Measurements from ENCODE around the gene SKIC2.
"Not testable (repeated sequence)": the region's sequence is repeated elsewhere in the genome, so short reads cannot be mapped to it uniquely, and the experiment has no call there.

The SKIC2 gene

DNA sequence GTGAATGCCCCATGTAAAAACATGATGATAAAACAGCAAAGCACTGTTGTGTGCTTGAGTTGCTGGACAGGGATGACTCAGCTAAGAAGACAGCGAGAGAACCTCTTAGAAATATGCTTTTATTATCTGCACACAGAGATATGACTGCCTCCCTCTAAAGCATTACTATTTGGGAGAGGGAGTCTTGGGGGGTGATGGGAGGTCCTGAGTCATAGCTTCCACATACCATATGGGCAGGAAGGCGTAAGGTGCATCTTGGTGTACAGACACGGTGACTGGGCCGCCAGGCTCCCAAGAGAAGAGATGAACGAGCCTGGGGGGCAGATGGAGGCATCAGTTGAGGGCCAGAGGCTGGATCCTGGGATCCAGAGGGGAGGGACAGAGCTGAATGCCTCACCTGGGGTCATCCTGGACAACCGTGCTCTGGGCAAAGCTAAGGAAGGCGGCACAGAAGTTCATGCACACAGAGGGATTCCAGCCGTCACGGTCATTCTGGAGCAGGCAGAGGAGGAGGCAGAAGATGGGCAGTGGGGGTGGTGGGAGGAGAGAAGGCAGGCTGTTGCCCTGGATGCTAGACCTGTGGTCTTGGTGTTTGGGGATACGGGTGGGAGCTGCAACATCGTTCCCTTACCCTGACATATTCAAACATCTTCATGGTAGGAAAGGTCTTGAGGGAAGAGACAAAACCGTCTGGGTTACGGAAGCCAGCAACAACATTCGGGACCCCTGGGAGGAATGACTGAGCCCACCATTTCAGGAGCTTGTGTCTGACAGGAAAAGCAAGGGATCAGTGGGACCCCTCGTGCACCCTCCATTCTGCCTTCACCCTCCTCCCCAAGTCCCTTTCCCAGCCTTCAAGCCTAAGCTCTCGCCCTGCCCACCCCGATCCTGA lies 11.0 kb downstream of the SKIC2 start:
- no peak for DNase-seq
- Mint-ChIP-seq H3K9me3 (no peaks in the 10 kb centered on the region), H3K27me3 (no peaks in the 10 kb centered on the region), H3K36me3 (ENCODE audit: low read depth) (peaks cover 90% of the 10 kb centered on the region), H3K4me3 (peak overlapping the region; percentile 96), H3K4me1 (ENCODE audit: low read depth) (peaks cover 50% of the 10 kb centered on the region), H3K27ac (peak overlapping the region; percentile 100)

DNA sequence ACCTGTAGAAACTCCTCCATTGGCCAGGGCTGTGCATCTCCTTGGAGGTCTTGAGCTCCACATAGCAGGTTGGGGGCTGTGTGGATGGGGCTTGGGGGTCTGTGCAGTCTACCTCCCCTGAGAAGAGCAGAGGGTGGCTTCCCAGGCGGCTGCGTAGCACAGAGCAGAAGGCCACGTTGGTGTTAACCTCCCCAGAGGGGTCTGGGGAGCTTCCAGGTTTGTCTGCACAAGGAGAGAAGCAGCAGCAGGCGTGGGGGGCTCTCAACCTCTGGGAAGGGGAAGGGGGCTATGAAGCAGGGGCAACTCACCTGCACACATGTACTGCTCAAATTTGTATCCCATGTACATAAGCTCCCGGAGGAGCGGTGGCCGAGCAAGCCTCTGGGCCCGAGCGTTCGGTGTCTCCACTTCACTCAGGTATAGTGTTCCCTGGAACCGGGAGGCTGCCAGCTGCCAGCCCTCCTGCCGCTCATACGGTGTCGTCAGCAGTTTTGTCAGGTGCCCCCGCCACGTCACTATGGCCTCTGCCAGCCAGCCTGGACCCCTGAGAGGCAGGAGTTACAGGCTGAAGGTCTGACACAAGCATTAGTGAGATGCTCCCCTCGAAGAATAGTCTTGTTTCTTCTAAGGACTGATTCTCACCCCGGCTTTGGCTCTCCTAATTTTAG lies 11.8 kb downstream of the SKIC2 start:
- no peaks in the 10 kb centered on the region for H3K9me3 Mint-ChIP-seq
- peak overlapping the region; percentile 100 for H3K27ac Mint-ChIP-seq
- no peak for DNase-seq
- H3K27me3 Mint-ChIP-seq: no peaks in the 10 kb centered on the region
- peaks cover 50% of the 10 kb centered on the region for H3K4me1 Mint-ChIP-seq (ENCODE audit: low read depth)
- H3K4me3 Mint-ChIP-seq: peak overlapping the region; percentile 96
- peaks cover 87% of the 10 kb centered on the region for H3K36me3 Mint-ChIP-seq (ENCODE audit: low read depth)

DNA sequence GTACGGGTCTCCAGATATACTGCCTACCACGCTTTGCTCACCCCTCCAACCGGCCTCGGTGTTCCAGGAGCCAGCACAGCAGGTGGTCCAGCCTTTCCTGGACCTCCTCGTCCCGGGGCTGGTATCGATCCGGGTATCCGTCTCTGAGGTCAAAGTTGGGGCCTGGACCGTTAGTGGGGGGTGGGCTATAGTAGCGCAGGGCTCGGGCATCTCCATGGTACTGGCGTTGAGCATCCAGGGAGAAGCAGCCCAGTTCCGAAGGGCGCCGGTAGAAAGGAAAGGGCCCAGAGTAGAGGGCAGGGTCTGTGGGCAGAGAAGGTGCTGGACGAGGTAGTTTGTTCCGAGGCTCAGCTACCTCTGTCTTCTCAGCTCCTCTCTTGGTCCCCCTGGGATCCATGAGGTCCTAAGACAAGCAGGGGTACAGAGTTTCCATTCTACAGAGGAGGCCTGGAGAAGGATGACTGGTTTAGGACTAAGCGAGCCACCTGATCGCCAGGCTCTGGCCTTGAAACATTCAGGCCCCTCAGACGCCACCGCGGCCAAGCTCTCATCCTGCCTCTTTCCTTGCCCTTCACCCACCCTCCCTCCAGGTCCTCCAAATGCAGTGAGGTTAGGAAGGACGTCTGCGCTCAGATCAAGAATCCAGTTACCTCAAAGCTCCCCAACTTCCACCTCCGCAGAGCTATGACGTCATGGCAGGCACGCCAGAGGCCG lies 12.5 kb downstream of the SKIC2 start:
- Mint-ChIP-seq H3K36me3 (ENCODE audit: low read depth) (peaks cover 80% of the 10 kb centered on the region), H3K27me3 (no peaks in the 10 kb centered on the region), H3K27ac (peak overlapping the region; percentile 100), H3K4me3 (peak overlapping the region; percentile 96), H3K4me1 (ENCODE audit: low read depth) (peaks cover 50% of the 10 kb centered on the region), H3K9me3 (no peaks in the 10 kb centered on the region)
- no peak for DNase-seq

DNA sequence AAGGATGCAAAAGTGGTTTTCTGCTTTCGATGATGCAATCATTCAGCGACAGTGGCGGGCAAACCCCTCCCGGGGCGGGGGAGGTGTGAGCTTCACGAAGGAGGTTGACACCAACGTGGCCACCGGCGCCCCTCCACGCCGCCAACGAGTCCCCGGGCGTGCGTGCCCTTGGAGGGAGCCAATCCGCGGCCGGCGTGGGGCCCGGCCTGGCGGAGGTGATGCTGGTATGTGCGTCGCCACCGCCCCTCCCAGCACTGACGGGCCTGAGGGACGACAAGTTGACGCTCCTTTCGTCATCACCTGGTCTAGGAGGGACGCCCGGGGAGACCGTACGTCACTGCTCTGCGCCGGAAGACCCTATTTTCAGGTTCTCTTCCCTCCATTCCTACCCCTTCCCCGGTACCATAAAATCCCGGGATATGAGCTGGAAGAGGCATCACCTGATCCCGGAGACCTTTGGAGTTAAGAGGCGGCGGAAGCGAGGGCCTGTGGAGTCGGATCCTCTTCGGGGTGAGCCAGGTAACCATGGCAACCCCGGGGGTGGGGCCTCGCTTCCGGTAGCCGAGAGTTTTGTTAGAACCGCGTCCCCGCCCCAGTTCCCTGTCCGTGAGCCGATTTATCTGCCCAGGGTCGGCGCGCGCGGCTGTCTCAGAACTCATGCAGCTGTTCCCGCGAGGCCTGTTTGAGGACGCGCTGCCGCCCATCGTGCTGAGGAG lies 13.2 kb downstream of the SKIC2 start, which contains the start of gene DXO:
Gene DXO (minus strand): TSS at position 146 of the 716 bp plus-strand sequence. CDS start 463 bp downstream, outside the sequence.
- peak; percentile 98 for DNase-seq
- peak within 1 kb of the TSS; percentile 100 for H3K27ac Mint-ChIP-seq
- H3K27me3 Mint-ChIP-seq: no peaks in the 10 kb centered on the region
- no peaks in the 10 kb centered on the region for H3K9me3 Mint-ChIP-seq
- peaks cover 50% of the 10 kb centered on the region for H3K4me1 Mint-ChIP-seq (ENCODE audit: low read depth)
- H3K36me3 Mint-ChIP-seq (ENCODE audit: low read depth): peaks cover 79% of the 10 kb centered on the region
- peak within 1 kb of the TSS; percentile 96 for H3K4me3 Mint-ChIP-seq

DNA sequence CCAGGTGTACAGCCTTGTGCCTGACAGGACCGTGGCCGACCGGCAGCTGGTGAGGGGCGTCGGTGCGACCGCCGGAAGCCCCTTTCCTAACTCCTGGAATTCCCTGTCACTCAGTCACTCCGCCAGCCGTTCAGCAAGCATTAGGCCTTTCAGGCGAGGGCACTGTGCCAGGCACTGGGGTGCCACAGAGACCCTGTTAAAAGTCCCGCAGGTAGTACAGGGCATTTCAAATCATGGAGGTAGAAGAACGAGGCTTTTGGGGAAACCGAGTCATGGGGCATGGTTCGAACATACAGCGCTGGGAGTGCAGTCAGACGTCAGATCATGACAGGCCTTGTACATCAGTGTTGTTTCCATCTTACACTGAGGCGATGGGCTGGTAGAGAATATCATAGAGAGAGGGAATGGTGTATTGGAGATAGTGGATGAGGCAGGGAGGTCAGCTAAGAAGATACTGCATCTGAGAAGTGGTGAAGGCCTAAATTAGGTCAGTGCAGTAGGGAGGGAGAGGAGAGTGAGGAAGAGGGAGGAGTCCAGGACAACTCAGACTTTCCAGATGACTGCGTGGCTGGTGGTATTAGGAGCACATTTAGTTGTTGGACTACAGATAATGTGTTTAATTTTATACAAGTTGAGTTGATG lies 13.9 kb downstream of the SKIC2 start:
- peaks cover 72% of the 10 kb centered on the region for H3K36me3 Mint-ChIP-seq (ENCODE audit: low read depth)
- no peaks in the 10 kb centered on the region for H3K9me3 Mint-ChIP-seq
- no peaks in the 10 kb centered on the region for H3K27me3 Mint-ChIP-seq
- peaks cover 50% of the 10 kb centered on the region for H3K4me1 Mint-ChIP-seq (ENCODE audit: low read depth)
- H3K4me3 Mint-ChIP-seq: peak overlapping the region; percentile 96
- no peak for DNase-seq
- peak overlapping the region; percentile 100 for H3K27ac Mint-ChIP-seq

DNA sequence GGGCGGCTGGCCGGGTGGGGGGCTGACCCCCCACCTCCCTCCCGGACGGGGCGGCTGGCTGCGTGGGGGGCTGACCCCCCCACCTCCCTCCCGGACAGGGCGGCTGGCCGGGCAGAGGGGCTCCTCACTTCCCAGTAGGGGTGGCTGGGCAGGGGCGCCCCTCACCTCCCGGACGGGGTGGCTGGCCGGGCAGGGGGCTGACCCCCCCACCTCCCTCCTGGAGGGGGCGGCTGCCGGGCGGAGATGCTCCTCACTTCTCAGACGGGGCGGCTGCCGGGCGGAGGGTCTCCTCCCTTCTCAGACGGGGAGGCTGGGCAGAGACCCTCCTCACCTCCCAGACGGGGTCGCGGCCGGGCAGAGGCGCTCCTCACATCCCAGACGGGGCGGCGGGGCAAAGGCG lies 17.1 kb downstream of the SKIC2 start:
- H3K27ac Mint-ChIP-seq, H3K4me3 Mint-ChIP-seq, DNase-seq, H3K27me3 Mint-ChIP-seq, H3K9me3 Mint-ChIP-seq: not testable (repeated sequence)
- Mint-ChIP-seq H3K4me1 (ENCODE audit: low read depth) (peaks cover 38% of the 10 kb centered on the region), H3K36me3 (ENCODE audit: low read depth) (peaks cover 49% of the 10 kb centered on the region)

DNA sequence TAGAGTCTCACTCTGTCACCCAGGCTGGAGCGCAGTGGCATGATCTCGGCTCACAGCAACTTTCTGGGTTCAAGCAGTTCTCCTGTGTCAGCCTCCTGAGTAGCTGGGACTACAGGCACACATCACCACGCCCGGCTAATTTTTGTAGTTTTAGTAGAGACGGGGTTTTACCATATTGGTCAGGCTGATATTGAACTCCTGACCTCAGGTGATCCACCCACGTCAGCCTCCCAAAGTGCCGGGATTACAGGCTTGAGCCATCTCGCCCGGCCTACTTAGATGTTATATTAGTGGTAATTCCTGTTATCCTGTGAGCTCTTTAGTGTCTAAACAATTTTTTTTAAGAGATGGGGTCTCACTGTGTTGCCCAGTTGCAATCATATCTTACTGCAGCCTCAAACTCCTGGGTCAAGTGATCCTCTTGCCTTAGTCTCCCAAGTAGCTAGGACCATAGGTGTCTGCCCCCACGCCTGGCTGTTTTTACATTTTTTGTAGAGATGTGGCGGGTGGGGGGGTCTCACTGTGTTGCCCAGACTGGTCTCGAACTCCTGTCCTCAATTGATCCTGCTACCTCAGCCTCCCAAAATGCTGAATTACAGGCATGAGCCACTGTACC lies 18.9 kb downstream of the SKIC2 start:
- DNase-seq: no peak
- Mint-ChIP-seq H3K36me3 (ENCODE audit: low read depth) (peaks cover 33% of the 10 kb centered on the region), H3K4me3 (no peak overlapping the region), H3K27me3 (no peaks in the 10 kb centered on the region), H3K9me3 (no peaks in the 10 kb centered on the region), H3K27ac (no peak overlapping the region), H3K4me1 (ENCODE audit: low read depth) (peaks cover 26% of the 10 kb centered on the region)

DNA sequence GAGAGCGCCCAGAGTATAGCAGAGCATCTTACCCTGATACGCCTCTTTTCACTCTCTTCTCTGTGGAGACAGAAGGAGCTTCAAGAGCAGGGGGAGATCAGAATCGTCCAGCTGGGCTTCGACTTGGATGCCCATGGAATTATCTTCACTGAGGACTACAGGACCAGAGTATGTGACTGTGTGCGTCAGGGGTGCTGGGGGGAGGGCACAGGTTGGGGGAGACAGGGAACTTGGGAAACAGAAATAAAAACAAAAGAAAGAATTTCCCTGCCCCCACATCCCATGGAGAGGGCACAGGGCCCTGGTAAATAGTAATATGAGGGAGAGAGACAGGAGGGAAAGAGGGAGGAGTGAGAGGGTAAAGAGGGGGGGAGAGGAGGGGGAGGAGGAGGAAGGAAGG lies 19.9 kb downstream of the SKIC2 start:
- H3K4me3 Mint-ChIP-seq: no peak overlapping the region
- H3K27ac Mint-ChIP-seq: peak overlapping the region; percentile 79
- H3K27me3 Mint-ChIP-seq: no peaks in the 10 kb centered on the region
- H3K4me1 Mint-ChIP-seq (ENCODE audit: low read depth): peaks cover 17% of the 10 kb centered on the region
- no peak for DNase-seq
- no peaks in the 10 kb centered on the region for H3K9me3 Mint-ChIP-seq
- peaks cover 27% of the 10 kb centered on the region for H3K36me3 Mint-ChIP-seq (ENCODE audit: low read depth)

DNA sequence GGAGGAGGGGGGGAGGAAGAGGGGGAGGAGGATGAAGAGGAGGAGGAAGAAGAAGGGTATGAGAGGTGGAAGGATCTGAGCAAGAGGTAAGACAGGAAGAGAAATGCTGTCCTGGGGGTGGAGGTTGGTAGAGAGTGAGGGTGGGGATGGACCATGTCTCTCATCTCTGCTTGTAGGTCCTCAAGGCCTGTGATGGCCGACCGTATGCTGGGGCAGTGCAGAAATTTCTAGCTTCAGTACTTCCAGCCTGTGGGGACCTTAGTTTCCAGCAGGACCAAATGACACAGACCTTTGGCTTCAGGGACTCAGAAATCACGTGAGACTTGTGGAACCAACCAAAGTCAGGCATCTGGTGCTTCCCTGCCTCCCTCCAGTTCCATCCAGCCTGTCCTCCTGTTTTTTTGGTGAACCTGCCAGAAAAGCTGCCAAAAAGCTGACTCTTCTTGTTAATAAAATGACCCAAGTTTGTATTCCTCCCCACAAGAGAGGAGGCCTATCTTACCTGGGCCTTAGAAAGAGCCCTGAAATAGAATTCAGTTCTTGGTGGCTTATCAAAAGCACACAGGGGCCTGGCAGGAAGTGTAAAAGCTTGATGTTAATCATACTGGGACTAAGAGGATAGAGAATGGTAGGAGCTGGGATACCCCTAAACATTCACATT lies 20.4 kb downstream of the SKIC2 start:
- peaks cover 12% of the 10 kb centered on the region for H3K4me1 Mint-ChIP-seq (ENCODE audit: low read depth)
- H3K27me3 Mint-ChIP-seq: no peaks in the 10 kb centered on the region
- no peaks in the 10 kb centered on the region for H3K9me3 Mint-ChIP-seq
- peak overlapping the region; percentile 80 for H3K27ac Mint-ChIP-seq
- H3K36me3 Mint-ChIP-seq (ENCODE audit: low read depth): peaks cover 23% of the 10 kb centered on the region
- H3K4me3 Mint-ChIP-seq: no peak overlapping the region
- no peak for DNase-seq

DNA sequence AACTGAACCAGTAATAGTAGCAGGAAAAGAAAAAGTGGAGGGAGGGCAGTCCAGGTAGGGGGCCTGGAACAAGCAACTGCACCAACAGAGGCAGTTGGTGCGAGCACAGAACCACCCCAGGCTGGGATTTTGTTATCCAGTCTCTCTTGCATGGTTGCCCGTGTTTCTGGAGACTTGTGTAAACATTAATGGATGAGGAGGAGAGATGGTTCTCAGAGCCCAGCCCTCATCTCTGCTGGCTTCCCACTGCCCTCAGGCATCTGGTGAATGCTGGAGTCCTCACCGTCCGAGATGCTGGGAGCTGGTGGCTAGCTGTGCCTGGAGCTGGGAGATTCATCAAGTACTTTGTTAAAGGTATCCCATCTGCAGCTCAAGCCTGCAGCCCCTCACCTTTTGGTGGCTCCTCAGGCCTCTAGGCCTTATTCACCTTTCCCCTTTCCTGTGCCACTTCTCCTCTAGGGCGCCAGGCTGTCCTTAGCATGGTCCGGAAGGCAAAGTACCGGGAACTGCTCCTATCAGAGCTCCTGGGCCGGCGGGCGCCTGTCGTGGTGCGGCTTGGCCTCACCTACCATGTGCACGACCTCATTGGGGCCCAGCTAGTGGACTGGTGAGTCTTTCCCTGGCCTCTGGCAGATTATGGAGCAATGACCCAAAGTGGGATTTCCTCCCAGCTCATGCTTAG lies 21.4 kb downstream of the SKIC2 start:
- H3K9me3 Mint-ChIP-seq; H3K4me1 Mint-ChIP-seq (ENCODE audit: low read depth); H3K27ac Mint-ChIP-seq; DNase-seq; H3K27me3 Mint-ChIP-seq; H3K4me3 Mint-ChIP-seq: not testable (repeated sequence)
- H3K36me3 Mint-ChIP-seq (ENCODE audit: low read depth): peaks cover 18% of the 10 kb centered on the region

DNA sequence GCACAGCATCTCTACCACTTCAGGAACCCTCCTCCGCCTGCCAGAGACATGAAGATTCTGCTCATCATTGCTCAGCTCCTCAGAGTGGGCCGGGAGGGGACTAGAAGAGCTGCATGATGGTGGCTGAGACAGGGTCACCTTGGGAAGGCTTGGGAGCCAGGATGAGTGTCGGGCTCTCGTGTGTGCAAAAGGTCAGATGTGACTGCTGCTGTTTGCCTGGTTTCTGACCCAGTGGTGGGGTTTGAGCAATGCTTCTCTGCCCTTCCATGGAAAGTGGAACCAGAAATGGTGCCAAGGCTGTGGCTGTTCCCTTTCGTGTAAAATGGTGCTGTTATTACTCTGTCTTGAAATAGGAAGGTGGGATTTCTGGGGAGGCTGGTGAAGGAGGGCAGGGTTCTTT lies 22.0 kb downstream of the SKIC2 start:
- peaks cover 15% of the 10 kb centered on the region for H3K36me3 Mint-ChIP-seq (ENCODE audit: low read depth)
- not testable (repeated sequence) for H3K4me3 Mint-ChIP-seq; H3K27ac Mint-ChIP-seq; H3K9me3 Mint-ChIP-seq; H3K4me1 Mint-ChIP-seq (ENCODE audit: low read depth); DNase-seq; H3K27me3 Mint-ChIP-seq

DNA sequence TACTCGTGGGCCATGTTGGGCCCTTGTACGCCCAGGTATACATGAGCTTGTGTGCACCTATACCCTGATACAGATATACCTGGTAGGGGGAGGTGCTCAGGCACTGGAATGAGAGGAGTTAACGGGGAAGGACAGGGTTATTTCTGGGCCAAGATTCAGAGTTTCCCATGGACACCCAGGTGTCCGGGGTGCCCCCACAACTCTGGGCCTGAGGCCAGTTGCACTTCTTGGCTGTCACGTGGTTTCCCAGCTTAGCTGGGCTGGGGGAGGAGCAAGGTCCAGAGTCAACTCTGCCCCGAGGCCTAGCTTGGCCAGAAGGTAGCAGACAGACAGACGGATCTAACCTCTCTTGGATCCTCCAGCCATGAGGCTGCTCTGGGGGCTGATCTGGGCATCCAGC lies 22.8 kb downstream of the SKIC2 start, which contains the start of gene C4A:
Gene C4A (plus strand): TSS at position 314 of the 400 bp plus-strand sequence. CDS start 51 bp downstream, at position 365.
- not testable (repeated sequence) for H3K9me3 Mint-ChIP-seq, DNase-seq

More for the DNA sequence above, 22.8 kb downstream of the SKIC2 start, which contains the start of gene C4A:
- peaks cover 13% of the 10 kb centered on the region for H3K36me3 Mint-ChIP-seq (ENCODE audit: low read depth)
- not testable (repeated sequence) for H3K27me3 Mint-ChIP-seq; H3K4me3 Mint-ChIP-seq; H3K27ac Mint-ChIP-seq; H3K4me1 Mint-ChIP-seq (ENCODE audit: low read depth)
